ENCODE data around the gene NFKBIE. TPM values are rescaled to one million over a fixed set of nuclear protein-coding genes. Genes with fewer than 3 reads are reported as not detected.
"Not testable (repeated sequence)": the region's sequence is repeated elsewhere in the genome, so short reads cannot be mapped to it uniquely, and the experiment has no call there.

The NFKBIE gene
- total RNA-seq, 1 experiment from 2014 or later = 32.7 TPM

- TF ChIP-seq CTCF (IDR thresholded peaks at IDR 0.05; ENCODE audit: unreplicated experiment) = no peak
- Mint-ChIP-seq H3K4me1 (ENCODE audit: low read depth, unreplicated experiment) (peaks cover 30% of the 10 kb centered on the region), H3K4me3 (ENCODE audit: low read depth, unreplicated experiment) (no peak overlapping the region), H3K27ac (ENCODE audit: unreplicated experiment) (no peak overlapping the region), H3K36me3 (ENCODE audit: insufficient read depth, unreplicated experiment) (peaks cover 60% of the 10 kb centered on the region), H3K9me3 (ENCODE audit: low read depth, unreplicated experiment) (no peaks in the 10 kb centered on the region), H3K27me3 (ENCODE audit: unreplicated experiment) (no peaks in the 10 kb centered on the region)
- BruUV-seq (replicated peaks) = no TSS peak
- DNase-seq = no peak
- intact Hi-C loops (cut with micrococcal nuclease; ENCODE audit: unreplicated experiment) = no loop called here
- CTCF ChIA-PET = interaction anchor here (1.1 to 2.0 kb wide), 3 partner anchors 9 to 137 kb away, joined by 7 to 12 read pairs (median 10); no protein-coding TSS in a partner anchor
Measured at GRCh38 chr6:44233567-44234100, 31.7 kb downstream of the NFKBIE start.

- TF ChIP-seq CTCF (IDR thresholded peaks at IDR 0.05; ENCODE audit: unreplicated experiment) = no peak
- intact Hi-C loops (cut with micrococcal nuclease; ENCODE audit: unreplicated experiment) = no loop called here
- Mint-ChIP-seq H3K4me1 (ENCODE audit: low read depth, unreplicated experiment) (peaks cover 25% of the 10 kb centered on the region), H3K36me3 (ENCODE audit: insufficient read depth, unreplicated experiment) (peaks cover 53% of the 10 kb centered on the region), H3K27me3 (ENCODE audit: unreplicated experiment) (no peaks in the 10 kb centered on the region), H3K4me3 (ENCODE audit: low read depth, unreplicated experiment) (no peak overlapping the region), H3K27ac (ENCODE audit: unreplicated experiment) (no peak overlapping the region), H3K9me3 (ENCODE audit: low read depth, unreplicated experiment) (no peaks in the 10 kb centered on the region)
- no TSS peak for BruUV-seq (replicated peaks)
- CTCF ChIA-PET = interaction anchor here (0.6 kb wide), 1 partner anchor 57 kb away, joined by 3 read pairs; no protein-coding TSS in a partner anchor
- DNase-seq = no peak
Measured at GRCh38 chr6:44232676-44233566, 32.4 kb downstream of the NFKBIE start.

GRCh38 chr6:44231426-44231825 lies 33.9 kb downstream of the NFKBIE start:
- H3K4me3 Mint-ChIP-seq (ENCODE audit: low read depth, unreplicated experiment); BruUV-seq (replicated peaks); H3K9me3 Mint-ChIP-seq (ENCODE audit: low read depth, unreplicated experiment); H3K27ac Mint-ChIP-seq (ENCODE audit: unreplicated experiment); DNase-seq; intact Hi-C loops (cut with micrococcal nuclease; ENCODE audit: unreplicated experiment); H3K27me3 Mint-ChIP-seq (ENCODE audit: unreplicated experiment); CTCF ChIA-PET: not testable (repeated sequence)
- Mint-ChIP-seq H3K4me1 (ENCODE audit: low read depth, unreplicated experiment) (peaks cover 32% of the 10 kb centered on the region), H3K36me3 (ENCODE audit: insufficient read depth, unreplicated experiment) (peaks cover 38% of the 10 kb centered on the region)

GRCh38 chr6:44230034-44230675 lies 35.2 kb downstream of the NFKBIE start:
- H3K27me3 Mint-ChIP-seq (ENCODE audit: unreplicated experiment) = no peaks in the 10 kb centered on the region
- TF ChIP-seq CTCF (IDR thresholded peaks at IDR 0.05; ENCODE audit: unreplicated experiment) = no peak
- no peaks in the 10 kb centered on the region for H3K9me3 Mint-ChIP-seq (ENCODE audit: low read depth, unreplicated experiment)
- no TSS peak for BruUV-seq (replicated peaks)
- intact Hi-C loops (cut with micrococcal nuclease; ENCODE audit: unreplicated experiment) = no loop called here
- H3K4me1 Mint-ChIP-seq (ENCODE audit: low read depth, unreplicated experiment) = peaks cover 34% of the 10 kb centered on the region
- CTCF ChIA-PET = interaction anchor here (0.6 kb wide), 1 partner anchor 101 kb away, joined by 4 read pairs; no protein-coding TSS in a partner anchor
- no peak for DNase-seq
- no peak overlapping the region for H3K4me3 Mint-ChIP-seq (ENCODE audit: low read depth, unreplicated experiment)
- H3K27ac Mint-ChIP-seq (ENCODE audit: unreplicated experiment) = no peak overlapping the region
- H3K36me3 Mint-ChIP-seq (ENCODE audit: insufficient read depth, unreplicated experiment) = peaks cover 27% of the 10 kb centered on the region
